T-helper 9 cell (primary cell): Measurements from ENCODE around the gene VAX1.
"Not testable (repeated sequence)": the region's sequence is repeated elsewhere in the genome, so short reads cannot be mapped to it uniquely, and the experiment has no call there.

ENCODE experiments used
- DNase-seq: peaks from one replicate; pipeline ENCODE4 v3.0.0-alpha.2; 2020
- total RNA-seq, 2 donors: gene quantifications; one replicate each; lab custom pipeline; 2026; lab: John Stamatoyannopoulos, UW

Gene VAX1, protein sequence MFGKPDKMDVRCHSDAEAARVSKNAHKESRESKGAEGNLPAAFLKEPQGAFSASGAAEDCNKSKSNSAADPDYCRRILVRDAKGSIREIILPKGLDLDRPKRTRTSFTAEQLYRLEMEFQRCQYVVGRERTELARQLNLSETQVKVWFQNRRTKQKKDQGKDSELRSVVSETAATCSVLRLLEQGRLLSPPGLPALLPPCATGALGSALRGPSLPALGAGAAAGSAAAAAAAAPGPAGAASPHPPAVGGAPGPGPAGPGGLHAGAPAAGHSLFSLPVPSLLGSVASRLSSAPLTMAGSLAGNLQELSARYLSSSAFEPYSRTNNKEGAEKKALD
- total RNA-seq = 0 reads per million in 2 donors

DNA sequence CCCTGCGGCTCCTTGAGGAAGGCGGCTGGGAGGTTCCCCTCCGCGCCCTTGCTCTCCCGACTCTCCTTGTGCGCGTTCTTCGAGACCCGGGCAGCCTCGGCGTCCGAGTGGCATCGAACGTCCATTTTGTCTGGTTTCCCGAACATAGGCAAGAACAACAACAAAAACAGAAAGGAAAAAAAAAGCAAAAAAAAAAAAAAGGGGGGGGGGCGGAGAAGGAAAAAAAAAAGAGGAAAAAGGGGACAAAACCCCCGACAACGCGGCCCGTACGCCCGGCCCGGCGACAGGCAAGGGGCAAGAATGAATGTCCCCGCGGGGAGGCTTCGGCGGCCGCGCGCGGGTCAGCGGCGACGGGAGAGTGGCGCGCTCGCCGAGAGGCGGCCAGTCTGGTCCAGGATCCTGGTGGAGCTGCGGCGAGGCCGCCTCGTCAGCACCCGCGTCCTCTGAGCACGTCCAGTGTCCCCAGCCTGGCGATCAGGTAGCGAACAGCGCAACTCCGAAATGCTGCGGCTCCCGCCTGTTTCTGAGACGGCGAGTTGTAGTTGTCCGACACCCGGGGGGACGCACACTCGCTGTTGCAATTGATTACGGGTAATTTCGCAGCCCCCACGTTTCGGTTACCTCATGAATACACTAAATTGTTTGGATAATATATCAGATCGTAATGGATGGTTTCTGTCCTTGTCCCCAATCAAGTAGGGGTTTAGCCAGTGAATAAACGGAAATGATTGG is at the start of gene VAX1:
Gene VAX1, minus strand, starts transcription at position 360 of the 732 bp plus-strand sequence. Its CDS starts 214 bp downstream, at position 146.
- DNase-seq = no peak

DNA sequence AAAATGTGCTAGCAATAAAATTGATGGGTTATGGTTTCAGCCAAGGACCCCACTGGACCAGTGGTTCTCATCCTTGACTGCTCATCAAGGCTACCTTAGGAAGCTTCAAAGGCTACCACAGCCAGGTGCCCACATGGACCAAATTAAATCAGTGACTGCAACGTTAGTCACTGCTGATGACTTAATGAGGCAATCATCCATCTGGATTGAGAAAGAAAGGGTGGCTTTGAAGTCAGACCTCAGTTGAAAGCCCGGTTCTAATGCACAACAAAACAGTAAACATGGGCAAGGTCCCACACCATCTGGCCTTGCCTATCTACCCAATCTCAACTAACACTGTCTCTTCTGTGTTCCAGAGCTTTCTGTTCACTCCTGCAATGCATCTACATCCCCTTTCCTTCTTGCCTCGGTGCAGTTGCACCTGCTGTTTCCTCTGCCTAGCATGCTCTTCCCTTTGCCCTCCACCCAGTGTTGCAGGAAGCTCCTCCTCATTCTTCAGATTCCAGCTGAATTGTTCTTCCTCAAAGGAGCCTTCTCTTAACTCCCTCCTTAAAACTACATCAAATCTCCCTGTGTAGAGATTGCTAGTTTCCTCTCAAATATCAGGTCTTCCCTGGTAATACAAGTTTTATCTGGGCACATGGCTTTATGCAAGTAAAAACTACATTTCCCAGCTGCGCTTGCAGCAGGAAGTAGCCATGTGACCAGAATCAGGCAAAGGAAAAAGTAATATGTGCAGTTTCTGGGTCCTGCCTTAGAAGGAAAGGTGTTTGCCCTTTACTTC is 49.0 kb upstream of the VAX1 start:
- no peak for DNase-seq

DNA sequence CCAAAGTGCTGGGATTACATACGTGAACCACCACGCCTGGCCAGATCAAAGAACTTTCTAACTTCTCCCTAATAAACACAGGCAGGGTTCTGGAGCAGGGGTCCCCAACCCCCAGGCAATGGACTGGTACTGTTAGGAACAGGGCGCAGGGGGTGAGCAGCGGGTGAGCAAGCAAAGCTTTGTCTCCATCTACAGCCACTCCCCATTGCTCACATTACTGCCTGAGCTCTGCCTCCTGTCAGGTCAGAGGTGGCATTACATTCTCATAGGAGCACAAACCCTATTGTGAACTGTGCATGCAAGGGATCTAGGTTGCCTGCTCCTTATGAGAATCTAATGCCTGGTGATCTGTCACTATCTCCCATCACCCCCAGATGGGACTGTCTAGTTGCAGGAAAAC is 47.7 kb upstream of the VAX1 start:
- DNase-seq = not testable (repeated sequence)

DNA sequence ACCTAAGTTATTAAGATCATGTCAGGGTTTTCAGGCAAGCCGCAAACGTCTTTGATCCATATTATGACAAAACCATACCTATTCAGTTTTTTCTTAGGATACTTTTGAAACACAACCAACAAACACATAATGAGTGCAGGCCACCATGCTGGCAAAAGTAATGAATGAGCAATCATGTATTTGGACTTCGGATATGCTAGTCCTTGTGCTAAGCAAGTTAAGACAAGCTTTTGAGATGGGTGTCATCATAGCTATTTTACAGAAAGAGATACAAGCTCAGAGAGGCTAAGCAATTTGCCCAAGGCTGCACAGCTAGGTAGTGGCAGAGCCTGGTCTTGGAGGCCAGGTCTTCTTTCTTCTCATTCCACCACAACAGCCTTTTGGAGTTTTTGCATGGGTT is 46.8 kb upstream of the VAX1 start:
- no peak for DNase-seq

DNA sequence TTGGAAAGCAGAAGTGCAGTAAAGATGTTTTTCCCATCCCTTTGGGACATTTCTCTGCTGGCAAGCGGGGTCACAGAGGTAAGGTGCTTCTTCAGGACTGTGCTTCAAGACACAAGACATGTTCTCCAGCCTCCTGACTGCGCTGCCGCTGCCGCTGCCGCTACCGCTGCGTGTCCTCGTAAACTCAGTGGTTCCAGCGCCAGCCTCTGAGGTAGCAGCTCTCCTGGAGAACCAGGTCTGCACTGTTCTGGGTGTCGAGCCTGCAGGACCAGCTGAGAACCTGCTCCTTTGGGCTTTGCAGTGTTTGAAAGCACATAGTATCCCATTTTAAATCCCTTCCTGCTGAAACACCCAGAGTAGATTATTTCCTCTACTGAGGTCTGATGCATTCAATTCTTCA is 46.2 kb upstream of the VAX1 start:
- DNase-seq = no peak

DNA sequence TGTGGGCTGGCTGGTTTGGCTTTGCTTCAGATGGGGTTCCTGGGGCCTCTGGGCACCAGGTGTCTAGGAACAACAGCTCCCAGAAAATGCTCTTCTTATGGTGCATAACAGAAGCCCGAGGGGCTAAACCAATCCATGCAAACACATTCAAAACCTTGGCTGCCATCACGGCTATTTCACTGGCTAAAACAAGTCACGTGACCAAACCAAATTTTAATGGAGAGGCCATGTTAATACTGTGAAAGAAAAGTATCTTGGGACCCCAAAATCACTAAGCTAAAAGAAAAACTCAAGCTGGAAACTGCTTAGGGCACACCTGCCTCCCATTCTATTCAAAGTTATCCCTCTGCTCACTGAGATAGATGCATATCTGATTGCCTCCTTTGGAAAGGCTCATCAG is 40.1 kb upstream of the VAX1 start:
- no peak for DNase-seq

DNA sequence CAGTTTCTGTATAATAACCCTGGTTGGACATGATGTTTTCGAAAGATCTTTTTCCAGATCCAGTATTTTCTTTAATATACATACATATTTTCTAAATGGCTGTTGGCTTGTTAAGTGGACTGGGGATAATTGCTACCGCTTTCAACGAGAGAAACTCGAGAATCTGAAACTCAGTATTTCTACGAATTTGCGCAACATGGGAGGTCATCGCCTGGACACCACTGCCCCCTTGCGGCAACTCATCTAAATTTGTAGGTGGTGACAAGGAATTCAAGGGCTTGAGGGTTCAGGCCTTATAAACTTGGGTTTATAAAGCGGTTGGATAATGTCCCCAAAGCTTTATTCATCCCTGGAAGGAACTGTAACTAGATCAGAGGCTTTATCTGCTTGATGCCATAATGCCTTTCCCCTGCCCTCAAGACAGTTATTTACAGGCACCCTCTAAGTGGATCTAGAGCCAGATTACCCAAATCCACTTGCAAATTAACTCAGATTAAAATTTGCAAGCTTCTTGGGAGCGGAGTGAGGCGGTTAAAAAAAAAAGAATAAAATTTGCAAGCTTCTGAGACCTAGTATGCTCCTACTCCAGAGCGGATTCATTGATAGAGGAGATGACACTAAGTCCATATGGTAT is 37.9 kb upstream of the VAX1 start:
- DNase-seq = peak; percentile 67

DNA sequence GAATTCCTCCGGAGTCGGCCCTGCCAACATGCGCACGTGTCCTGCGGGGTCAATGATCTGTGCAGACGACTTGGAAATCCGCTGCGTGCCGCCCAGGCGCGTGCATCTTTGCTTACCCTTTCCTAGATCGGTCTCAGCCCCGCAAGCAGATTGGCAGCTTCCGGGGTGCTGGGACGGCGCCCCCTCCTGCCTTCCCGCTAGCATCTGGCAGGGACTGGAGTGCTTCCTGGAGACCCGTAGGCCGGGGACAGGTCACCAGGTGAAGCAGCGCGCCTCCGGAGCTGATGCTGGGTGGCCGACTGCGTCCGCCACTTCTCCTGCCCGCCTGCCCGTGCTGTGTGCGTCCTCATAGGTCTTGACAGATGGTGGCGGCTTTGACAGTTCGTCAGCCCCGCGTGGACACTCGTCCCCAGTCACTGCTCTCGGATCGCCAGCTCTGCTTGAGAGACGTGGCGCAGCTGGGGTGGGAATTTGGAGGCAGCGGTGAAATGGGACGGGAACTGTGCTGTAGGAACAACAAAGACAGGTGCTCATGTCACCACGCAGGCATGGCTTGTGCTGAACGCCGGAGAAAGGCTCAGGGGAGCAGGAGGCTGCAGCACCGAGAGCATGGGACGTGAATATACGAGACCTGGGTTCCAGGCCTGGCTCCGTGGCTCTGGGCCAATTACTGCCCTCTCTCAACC is 37.3 kb upstream of the VAX1 start:
- DNase-seq = no peak

DNA sequence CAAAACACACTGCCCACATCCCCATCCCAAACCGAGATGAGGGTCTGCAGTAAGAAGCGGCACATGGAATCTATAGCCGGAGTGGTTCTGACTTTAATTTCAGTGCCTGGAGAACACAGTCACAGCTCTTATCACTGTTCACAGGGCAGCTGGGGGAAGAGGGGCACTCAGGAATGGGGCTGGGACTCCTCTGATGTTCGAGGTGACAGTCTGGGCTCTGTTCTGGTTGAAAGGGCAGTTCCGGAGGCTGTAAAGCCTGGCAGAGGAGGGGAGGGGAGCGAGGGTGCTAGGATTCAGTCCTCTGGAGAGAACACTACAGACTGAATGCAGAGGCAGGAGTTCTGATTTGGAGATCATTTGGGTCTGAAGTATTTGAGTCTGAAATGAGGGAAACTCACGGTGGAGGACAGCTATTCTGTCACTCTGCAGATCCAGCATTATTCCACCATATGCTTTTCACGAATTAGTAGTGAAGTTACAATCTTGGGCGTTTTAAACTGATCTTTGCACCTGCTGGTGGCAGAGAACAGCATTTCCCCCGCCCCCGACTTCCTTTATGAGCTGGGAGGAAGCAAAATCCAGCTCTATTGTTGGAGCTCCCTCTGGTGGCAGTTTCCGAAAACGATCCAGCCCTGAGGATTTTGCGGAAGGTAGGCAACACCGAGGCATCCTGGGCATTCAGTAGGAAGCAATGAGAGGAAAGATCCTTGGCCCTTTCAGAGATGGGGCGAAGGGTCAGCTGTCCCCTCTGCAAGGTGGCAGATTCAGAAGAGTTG is 36.6 kb upstream of the VAX1 start:
- peak; percentile 73 for DNase-seq

DNA sequence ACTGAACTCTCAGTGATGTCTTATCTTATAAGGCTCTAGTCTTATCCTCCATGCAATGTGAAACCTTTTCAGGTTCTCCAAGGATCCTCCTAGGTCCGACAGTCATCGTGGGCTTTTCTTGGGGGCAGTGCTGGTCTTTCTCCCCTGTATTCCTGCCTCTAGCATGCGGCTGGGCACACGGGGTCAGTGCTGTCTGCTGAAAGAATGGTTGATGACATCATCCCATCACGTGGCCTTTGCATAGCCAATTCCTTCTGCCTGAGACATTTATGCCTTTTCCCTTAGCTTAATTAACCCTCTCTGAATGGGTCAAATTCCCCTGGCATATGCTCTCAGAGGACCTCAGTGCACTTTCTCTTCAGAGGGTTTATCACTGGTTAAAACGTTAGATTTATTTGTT is 32.2 kb upstream of the VAX1 start:
- no peak for DNase-seq

DNA sequence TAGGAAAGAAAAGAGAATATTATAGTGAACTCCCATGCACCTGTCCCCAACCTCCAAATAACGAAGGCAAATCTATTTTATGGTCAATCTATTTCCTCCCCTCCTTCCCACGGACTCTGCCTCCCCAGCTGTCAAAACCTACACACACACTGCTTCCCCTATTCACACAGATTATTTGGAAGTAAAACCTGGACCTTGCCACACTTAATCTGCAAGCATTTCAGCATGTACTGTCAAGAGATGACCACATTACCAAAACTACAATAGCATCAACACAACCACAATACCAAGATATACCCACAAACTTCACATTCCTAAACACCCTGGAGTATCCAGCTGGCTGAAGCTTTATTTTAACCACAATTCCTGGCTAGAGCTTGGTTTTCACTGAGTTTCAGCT is 31.4 kb upstream of the VAX1 start:
- no peak for DNase-seq

DNA sequence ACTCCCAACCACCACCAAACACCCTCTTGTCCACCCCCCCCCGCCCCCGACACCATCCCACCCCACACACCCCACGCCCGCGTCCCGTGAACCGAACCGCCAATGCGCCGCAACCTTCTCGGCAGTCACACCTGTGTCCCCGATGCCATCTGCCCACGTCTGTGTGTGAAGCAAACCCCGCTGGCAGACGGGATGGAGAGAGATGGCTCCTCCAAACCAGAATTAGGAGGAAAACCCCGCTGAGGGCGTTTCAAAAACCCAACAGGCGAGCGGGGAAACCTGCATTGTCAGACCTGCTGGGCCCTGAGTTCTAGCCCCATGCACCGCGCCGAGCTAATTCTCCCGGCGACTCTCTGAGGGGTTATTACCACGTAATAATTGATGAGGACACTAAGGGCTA is 30.7 kb upstream of the VAX1 start:
- no peak for DNase-seq

DNA sequence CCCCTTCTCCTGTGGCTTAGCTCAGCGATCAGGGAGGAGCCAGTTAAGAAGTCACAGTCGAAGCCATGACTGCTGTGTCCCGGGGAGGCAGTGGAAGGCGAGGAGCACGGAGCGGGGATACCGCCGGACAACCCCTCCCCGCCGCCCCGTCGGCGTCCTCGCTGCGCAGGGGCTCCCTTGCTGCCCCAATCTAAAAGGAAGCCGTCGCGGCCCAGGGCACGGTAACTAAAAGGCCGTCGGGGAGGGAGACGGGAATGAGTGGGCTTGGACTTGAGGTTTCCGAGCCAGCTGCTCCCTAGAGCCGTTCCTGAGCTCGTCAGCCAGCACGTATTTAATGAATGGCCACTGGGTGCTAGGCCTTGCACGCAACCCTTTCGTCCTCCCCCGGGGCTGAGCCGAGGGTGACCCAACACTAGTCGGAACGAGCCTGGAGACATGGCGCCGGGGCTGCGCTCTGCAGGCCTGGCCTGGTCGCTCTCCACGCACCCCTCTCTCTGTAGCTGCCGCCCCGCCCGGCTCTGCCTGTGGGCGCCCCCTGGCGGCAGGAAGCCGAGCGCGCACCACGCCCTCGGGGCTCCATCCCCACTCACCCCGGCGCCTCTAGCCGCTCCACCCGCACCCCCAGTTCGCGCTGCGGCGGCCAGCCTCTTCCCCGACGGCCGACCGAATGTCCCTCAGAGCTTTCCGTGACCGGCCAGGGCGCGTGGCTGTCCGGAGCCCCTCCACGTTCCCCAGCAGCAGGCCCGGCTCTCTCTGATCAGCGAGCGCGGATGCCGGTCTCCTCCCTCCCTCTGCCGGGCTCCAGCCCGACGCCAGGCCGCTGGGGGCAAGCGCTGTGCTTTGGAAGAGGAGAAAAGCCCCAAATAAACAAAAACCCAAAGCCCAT is 30.0 kb upstream of the VAX1 start:
- DNase-seq = peak; percentile 61

DNA sequence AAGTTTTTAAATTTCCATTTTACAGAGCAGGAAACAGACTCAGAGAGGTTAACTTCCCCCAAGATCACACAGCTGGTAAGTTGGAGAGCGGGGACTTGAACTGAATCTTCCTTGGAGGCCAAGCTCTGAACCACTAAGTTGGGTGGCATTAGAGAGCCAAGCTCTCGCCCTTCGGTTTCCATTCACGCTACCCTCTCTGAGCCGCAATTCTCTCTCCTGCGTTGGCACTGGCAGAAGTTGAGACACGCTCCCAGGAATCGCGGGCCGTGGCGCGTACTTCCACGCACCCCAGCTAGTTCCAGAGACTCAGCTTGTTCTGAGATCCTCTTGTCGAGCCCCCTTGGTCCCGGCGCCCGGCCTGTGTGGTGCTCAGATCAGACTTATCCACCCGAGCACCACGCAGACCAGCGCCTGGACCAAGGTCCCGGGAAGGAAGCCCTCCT is 29.3 kb upstream of the VAX1 start:
- DNase-seq = no peak

DNA sequence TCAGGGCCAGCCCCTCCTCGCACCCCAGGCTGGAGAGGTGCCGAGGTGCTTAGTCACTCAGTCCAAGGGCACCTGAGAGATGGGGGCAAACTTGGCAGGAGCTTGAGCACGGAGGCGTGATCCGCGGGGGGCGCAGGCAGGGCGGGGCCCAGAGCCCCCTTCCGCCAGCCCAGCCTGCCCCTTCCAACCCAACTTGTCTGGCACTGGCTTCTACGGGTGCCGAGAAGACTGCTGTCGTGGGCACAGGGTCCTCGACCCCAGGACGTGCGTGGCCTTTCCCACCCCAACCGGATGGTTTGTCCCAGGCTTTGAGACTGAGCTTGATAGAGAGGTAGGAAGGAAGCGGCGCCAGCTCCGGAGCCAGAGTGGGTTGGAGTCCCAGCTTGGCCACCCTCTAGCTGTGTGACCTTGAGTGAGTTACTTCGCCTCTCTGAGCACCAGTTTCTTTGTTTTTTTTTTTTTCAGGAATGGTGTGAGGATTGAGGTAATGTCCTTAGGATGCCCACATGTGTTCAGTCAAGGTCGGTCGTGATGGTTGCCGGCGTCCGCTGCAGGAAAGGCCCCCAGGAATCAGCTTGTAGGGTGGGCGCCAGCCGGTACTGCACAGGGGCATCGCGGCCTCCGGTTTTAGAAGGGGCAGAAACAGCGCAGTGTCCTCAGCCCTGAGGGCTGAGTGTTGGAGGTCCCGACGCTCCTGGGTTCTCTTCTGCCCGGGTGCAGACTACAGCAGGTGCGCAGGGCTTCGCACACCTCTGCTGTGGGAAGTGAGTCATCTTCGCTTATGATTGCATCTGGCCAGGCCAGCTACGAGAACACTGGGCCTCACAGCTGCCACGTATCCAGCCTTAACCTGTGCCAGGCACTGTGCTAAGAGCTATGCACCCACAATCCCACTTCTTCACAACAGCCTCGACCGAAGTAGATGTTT is 28.6 kb upstream of the VAX1 start:
- DNase-seq = no peak

DNA sequence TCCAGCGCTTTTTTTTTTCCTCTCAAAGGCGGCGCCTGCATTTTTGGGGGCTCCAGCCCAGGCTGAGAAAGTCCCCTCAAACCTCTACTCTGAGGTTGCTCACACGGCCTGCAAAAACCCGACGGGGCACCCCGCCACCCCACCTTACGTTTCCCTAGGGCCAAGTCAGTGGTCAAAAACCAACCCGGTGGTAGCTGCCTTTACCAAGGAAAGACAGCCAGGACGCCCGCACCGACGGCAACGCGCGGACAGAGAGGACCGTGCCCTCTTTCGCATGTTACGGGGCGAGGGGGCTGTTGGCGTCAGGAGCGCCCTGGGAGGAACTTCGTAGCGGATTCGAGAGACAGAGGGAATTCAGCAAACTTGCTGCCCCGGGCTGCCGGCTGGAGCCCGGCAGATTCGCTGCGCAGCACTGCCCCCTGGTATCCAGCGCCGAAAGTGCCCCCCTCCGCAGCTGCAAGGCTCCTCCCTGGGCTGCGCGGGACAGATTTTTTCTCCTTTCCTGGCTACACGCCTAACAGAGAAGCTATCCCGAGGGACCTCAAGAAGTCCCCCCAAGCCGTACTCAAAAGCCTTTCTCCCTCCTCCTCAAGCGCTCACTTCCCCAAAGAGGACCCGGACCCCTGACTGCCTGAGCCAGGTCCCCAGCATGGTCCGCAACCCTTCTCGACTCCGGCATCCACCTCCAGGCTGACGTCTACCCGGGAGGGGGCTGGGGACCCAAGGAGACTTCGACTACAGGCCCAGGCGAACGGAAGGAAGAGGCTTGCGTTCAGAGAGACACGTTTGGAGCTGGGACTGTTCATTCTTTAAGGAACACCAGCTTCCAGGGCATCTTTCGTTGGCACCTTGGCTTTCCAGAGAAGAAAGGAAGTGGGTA is 27.7 kb upstream of the VAX1 start:
- DNase-seq = no peak

DNA sequence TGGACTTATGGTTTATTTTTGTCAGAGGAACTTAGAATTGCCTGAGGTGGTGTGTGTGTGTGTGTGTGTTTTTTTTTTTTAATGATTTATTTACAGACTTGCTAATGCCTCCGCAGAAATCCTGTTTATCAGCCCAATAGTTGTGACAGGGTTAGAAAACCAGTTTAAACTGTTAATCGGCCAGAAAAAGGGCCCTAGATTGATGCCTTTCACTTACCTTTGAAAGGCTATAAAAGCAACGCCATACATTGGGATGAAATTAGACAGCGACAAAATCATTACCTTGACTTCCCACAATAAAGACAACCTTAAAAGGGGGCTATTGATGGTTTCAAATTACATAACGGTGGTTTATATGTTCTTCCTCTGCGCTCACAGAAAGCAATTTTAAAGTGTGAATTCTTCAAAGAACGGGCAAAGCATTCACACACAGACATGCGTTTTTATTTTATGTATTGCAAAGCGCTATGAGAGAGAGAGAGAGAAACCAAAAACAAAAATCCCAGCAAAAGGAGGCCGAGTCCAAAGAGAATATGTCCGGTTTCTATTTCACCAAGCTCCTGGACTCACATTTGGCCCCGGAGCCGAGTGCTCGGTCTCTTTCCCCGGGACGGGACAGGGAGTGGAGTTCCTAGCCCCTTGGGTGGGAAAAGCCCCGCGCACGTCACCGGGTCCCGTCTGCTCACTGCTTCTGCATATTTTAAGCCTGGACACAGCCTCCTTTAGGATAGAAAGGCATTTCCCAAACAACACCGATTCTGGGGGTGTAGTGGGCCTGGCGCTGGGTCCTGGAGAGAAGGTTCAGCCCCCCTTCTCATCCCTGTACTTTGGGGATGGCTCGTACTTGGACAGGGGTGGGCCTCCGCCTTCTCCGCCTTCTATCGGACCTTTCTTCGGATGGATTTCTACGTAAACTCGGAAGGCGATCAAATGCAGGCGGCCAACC is 26.8 kb upstream of the VAX1 start:
- DNase-seq = no peak
